Stimulated activated CD4-positive, alpha-beta T cell treated with anti-CD3 and anti-CD28 coated beads, TNF-alpha, amount 100 ng/mL, for 4 hours (primary cell): ENCODE data around the gene CA10.

Source experiments
- DNase-seq, 3 experiments: peaks; one replicate each; pipeline ENCODE4 v3.0.0-alpha.2; 2020; ENCODE audit warnings: low read depth in 3 of 3

The CA10 gene

DNA sequence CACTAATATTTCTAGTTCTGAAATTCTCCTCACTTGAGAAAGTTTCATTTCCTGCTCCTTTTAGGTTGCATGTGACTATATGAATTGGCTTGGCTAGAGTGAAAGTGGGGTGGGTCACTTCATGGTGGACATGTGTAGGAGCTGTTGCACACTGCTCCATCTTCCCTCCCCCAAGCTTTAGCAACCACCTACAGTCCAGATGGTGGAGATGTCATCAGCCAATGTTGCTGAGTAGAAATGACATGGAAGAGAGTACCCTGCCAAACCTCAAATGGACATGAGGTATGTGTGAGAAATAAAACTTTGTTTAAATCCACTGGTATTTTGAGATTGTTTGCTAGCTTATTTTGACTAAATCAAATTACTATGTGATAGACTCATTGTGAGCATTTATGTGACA lies 281.5 kb downstream of the CA10 start:
- no peak for DNase-seq

GRCh38 chr17:51873302-51873701 lies 285.2 kb downstream of the CA10 start:
- no peak for DNase-seq

GRCh38 chr17:51869387-51869786 lies 289.1 kb downstream of the CA10 start:
- no peak for DNase-seq

DNA sequence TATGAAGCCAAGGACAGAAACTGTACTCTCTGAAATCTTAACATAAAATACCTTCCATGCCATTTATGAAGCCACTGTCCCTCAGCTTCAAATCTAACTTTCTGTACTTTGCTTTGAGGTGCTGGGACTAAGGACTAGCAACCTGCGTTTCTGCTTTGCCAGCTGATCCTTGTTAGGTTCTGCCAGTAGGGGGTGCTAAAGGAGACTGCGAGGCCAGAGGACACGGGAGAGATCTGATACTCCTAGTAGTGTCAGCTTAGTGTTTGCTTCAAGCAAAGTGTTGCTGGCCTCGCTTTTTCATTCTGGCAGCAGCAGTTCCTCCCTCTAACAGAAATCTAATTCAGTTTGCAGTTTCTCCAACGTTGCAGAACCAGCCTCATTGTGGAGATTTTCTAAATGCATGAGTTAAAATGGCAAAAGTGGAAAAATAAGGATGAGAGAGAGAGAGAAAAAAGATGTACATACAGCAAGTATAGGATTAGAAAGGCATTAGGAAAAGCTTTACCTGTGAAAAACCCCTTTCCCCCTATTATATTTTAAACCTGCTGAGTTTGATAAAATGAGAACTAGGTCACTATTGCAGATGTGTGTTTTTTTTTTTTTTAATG lies 297.5 kb downstream of the CA10 start:
- no peak for DNase-seq

GRCh38 chr17:51857052-51857597 lies 301.4 kb downstream of the CA10 start:
- no peak for DNase-seq

DNA sequence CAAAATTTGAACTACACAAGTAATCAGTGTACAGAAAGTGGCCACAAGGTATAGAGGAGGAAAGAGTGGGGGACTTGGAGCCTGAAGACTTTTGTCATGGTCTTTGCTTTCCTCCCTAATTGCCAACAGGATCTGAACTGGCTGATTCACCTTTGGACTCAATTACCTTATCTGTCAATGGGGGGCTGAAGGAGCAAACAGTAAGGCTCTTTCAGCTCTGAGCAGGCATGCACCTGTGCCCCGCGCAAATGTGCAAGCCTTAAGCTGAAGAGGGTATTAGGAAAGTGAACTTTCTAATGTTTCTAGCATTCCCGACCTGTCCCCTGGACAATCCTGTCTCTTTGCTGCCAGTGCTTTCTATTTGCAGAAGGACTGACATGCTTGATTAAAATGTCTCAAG lies 302.7 kb downstream of the CA10 start:
- DNase-seq = no peak

- no peak for DNase-seq
Measured at GRCh38 chr17:51853857-51854256, 304.7 kb downstream of the CA10 start.

DNA sequence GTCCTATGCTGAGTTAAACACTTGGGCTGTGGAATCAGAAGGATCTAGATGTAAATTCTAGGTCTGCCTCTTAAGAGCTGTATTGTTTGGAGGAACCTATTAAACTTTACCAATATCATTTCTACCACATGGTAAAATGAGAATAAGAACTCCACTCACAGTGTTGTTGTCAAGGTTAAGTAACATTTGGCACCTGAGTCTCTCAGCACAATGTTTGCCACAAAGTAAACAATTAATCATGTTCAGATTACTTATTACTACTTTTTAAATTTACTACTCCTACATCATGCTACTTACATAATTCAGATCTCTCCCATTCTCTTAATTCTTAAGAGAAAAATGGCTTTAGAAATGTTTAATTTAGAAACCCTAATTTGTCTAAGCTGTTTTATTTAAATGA lies 305.9 kb downstream of the CA10 start:
- no peak for DNase-seq

DNA sequence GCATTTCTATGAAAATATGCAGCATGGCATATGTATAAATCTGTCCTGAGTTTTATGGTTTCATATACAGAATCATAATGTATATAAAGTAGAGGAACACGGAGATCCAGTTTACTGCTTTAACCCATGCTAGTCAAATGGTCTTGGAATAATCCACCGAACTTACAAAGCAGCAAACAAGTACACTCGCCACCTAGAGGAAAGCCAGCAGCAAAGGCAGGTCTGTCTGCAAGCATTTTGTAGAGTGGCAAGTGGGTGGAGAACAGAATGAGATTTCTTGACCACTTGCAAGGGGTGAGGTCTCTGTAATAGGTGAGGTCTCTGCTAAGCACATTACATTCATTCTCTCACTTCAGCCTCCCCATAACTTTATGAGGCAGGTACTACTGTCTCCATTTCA lies 308.3 kb downstream of the CA10 start:
- no peak for DNase-seq

DNA sequence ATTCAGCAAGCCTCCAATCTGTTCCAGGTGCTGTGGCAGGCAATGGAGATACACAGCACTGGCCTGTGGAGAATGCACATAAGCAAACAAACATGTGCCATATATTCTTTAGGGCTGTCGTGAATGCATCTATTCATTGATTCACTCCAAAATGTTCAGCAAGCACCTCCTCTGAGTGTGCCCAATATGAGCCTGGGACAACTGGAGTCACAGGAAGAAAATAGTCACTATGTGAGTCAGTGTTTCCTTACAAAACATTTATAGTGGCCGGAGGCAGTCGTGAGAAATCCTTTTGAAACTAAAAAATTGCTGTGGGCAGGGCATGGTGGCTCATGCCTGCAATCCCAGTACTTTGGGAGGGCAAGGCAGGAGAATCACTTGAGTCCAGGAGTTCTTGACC lies 310.1 kb downstream of the CA10 start:
- DNase-seq = no peak

DNA sequence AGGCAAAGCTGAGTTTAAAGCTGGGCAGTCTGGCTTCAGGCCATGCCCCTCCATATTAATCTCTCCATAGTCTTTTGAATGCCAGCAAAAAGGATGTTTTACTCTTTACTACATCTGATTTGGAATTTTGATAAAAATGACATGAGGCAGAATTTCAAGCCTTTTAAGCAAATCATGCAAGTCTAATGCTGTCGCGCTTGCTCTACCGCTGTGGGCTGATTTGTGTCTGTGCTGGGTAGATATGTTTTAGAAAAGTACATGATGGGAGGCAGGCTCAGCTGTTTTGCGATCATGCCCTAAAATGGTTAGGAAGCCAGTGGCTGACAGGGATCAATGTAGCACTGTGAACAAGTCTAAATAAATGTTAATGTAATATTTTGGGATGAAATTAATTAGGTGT lies 311.9 kb downstream of the CA10 start:
- no peak for DNase-seq

DNA sequence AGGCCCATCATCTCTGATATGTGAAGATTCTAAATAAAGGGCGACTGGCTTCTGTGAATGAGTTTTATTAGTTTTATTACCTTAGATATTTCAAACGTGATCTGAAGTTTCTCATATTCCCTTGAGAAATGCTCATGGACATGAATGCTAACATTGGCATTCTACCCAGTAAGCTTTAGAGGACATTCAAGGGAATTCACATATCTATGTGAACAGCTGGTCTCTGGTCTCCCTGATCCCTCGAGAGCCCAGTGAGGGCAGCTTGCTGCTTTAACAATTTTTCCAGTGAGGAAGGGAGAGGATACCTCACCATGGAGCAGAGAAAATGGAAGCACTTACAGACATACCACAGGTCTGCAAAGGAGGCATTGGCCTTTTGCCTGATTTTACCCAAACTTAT lies 312.7 kb downstream of the CA10 start:
- no peak for DNase-seq

DNA sequence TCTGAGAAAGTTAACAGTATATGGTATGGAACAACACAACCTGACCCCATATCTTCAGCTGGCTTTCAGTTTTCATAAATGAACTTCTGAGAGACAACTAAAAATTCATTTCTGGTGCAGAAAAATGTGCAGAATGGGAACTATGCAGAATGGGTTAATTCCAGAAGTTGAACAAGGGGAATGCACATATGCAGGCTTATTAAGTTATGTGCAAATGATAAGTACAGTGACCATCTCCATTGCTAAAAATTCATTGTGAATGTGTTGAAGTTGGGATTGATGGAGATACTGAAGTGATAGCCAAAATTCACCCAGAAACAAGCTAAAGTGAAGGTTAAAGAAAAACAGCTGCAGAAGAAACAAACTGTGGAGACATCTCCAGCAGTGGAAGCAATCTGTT lies 315.8 kb downstream of the CA10 start:
- DNase-seq = no peak

GRCh38 chr17:51841669-51842068 lies 316.8 kb downstream of the CA10 start:
- DNase-seq = no peak

DNA sequence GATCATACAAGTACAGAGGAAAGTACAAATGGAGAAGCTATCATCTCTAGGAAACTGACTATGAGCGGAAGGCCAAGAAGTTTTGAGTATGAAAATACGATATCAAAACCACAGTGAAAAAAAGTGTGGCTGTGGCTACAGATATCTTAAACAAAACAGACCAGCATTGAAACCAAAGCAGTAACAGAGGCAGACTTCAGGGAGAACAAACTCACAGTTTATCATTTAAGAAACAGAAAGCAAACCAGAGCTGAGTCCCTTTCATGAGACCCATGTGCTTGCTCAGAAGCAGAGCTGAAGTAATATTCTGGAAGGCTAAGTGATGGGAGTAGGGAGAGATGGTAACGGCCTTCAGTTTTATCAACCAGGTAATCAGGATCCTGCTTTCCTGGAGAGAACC lies 317.8 kb downstream of the CA10 start:
- no peak for DNase-seq

DNA sequence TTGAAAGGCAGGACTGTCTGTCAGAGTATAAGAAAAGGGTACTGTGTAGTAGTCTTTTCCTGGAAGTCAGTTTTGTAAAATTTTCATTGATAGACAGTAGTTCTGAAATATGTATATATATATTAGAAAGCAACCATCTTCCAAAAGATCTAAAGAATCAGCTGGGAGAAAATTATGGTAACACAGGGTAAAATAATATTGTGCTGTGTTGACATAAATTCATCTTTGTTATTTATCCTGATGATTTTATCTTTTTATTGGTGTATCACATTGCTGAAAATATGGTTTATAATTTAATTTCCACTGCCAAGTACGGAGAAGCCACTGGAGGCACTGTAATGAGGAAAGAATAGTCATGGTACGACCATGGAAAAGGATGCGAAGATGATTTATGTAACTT lies 324.9 kb downstream of the CA10 start:
- DNase-seq = no peak

DNA sequence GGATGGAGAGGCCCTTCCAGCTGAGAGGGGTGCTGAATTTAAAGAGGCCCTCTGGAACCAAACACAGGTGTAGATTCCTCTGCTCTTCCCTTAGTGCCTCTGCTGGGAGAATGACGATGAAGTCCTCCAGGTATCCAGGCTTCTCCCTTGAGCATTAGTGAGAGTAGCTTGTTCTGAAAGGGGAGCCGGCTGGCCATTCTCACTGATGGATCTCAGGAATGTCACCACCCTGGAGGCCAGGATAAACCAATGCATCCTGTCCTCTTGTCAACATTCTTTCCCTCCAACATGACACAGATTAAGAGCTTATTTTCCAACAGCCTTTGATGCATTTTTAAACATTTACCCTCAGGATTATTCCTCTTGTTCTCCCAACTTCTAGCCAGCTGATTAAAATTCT lies 325.5 kb downstream of the CA10 start:
- DNase-seq = no peak

DNA sequence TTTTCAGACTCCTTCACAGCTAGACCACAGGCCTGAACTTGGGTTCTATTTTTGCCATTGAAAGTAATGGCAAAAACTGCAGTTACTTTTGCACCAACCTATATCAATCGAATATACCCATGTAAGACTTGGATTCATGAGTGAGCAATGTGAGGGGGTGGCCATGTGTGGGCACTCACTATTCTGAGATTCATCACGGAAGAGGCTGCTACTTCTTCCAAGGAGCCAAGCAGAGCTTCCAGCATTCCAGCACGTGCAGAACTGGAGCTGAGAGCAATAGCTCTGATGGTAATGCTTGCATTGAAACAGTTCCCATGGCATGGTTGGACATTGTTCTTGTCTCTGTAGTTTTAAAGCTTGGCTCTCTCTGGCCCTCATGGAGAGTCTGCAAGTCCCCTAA lies 327.6 kb downstream of the CA10 start:
- DNase-seq = no peak

DNA sequence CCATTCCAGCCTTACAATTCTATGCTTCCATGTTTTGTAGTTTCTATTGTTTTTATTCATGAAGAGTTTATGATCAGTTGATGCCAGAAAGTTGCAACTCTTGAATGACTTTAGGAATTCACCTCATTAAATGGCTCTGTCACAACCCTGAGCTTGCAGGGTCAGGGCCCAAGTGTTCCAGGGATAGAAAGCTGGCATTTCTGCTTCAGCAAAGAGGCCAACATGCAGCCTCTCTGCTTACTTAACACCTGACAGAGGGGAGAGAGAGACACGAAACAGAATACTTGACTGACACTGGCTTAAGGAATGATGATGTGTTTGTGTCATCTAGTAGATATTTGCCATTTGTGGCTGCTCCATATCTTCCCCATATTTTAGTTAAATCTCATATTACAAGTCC lies 328.1 kb downstream of the CA10 start:
- no peak for DNase-seq

DNA sequence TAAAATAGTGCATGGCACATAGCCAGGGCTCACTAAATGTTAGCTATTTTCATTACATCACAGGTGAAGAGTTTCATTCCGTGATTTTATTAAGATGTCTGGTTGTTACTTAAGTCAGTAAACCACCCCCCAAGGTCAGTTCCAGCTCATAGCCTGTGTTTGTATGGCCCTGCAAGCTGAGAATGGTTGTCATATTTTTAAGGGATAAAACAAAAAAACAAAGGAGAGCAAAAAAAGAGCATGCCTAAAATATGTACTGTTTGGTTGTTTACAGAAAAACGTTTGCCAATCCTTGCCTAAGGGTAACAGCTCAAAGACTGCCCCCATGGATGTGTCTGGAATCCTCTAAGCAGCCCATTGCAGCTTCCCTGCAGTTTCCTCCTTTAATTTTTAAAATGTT lies 329.6 kb downstream of the CA10 start:
- no peak for DNase-seq

GRCh38 chr17:51827140-51827539 lies 331.4 kb downstream of the CA10 start:
- DNase-seq = no peak

DNA sequence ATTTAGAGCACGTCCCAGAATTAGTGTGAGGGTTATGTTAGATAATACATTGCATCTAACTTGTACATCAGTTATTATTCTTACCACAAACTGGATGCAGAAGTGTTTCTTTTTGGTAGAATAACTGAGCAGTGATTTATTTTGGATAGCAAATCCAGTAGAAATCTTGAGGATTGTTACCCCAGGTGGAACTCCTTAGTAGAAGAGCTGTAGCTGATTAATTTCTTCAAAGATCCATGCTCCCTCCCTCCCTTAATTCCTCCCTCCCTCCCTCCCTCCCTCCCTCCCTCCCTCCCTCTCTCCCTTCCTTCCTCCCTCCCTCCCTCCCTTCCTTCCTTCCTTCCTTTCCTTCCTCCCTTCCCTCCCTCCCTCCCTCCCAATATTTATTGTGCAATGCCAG lies 337.7 kb downstream of the CA10 start:
- DNase-seq = no peak

DNA sequence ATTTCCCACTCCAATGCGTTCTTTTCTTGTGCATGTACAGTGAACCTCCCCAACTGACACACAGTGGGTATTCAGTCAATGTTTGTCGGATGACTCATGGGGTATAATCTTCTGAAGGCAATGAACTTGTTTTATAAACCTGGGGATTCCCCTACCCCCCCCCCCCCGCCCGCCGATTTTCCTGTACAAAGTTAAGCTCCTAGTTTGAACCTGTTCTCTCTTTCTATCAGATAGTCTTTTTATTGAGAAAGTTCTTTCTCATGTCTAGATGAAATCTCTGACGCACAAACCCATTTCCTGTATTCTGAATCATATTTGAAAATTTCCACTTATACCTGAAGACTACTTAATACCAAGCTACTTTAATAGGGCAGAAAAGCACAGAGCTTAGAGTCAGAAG lies 338.3 kb downstream of the CA10 start:
- no peak for DNase-seq
